Measurements from ENCODE around the gene AARS1.
"Not testable (repeated sequence)": the region's sequence is repeated elsewhere in the genome, so short reads cannot be mapped to it uniquely, and the experiment has no call there.

Gene AARS1

DNA sequence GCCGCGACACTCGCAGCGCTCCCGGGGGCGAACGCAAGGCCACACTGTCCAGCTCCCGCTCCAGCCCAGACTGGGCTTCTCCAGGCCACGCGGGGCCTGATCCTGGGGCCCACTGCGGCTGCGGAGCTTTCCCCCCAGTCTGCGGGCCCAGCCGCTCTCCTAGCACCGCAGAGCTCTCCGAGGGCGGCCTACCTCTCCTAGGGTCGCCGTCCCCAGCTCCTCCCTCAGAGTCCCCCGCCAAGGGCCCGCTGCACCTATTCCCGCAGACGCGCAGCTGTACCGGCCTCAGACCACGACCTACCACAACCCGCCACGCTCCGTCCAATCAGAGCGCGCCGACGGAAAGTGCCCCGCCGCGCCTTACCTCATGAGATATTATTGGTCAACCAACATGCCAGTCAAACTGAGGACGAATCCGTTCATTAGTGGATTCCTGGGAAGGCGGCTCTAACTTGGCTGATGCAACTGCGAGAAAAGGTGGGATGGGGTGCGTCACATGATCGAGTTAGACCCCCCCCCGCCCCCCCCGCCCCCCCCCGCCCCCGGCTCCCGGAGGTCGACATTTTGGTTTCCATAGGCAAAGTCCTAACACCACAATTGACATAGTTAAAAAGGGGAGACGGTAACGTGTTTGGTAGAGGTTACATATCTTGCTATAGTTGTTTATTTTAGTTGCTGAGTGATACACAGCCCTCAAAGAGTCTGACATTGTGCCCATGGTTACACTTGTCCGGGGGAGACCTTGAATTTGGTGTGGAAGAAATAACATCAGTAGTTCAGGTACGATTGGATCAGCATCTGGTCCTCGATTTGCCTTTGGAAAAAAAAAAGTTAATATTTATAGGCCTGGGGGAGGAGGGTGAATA lies at the start of gene AARS1:
TSS of gene AARS1 (minus strand) at position 278 of the 866 bp plus-strand sequence. CDS start 6,743 bp downstream, outside the sequence.
- DNase-seq, result peak; percentile 92

DNA sequence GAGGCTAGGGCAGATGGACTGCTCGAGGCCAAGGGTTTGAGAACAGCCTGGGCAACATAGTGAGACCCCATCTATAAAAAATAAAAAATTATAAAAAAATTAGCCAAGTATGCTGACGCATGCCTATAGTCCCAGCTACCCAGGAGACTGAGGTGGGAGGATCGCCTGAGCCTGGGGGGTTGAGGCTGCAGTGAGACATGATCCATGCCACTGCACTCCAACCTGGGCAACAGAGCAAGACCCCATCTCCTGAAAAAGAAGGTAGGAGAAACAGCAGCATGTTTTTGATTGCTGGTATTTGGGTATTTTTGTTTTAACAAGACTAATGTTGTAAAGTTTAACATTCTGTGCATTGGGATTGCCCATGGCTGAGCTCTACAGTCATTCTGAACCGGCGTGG lies 48.5 kb upstream of the AARS1 start:
- DNase-seq, result no peak

DNA sequence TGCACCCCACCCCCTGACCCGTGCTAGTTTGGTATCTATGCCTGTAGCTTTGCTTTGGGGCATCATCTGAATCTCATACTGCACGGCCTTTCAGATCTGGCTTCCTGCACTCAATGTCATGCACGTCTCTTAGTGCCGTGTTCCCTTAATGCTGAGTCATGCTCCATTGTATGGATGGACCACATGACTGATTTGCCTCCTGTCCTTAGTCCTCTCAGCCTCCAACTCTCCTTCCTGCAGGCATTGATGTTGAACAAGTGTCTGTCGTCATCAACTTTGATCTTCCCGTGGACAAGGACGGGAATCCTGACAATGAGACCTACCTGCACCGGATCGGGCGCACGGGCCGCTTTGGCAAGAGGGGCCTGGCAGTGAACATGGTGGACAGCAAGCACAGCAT lies 43.4 kb upstream of the AARS1 start:
- not testable (repeated sequence) for DNase-seq

DNA sequence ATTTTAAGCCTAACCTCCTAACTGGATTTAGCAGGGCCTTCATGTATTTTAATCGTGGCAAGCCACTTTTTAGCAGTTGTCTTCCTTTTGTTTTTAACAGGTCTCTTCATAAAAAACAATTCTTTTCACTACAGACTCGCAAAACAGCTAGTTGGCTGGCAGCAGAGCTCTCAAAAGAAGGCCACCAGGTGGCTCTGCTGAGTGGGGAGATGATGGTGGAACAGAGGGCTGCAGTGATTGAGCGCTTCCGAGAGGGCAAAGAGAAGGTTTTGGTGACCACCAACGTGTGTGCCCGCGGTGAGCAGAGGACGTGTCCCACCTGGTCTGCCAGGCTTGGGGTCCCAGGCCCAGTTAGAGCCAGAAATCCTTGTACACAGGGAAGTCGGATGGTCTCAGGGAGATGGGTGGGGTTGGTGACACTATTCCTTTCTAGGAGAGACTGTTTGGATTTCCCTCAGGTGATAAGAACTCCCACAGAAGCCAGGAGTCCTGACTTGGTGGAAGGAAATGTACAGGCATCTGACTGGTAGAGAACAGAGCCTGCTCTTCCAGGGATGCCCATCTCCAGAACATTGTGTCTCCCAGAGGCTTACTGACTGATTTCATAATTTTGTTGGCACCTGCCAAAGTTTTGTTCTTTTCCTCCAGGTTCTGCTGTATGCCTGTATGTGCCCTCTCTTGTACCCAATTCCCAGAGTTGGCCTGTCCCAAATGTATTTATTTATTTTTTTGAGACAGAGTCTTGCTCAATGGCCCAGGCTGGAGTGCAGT lies 42.5 kb upstream of the AARS1 start:
- peak; percentile 20 for DNase-seq

DNA sequence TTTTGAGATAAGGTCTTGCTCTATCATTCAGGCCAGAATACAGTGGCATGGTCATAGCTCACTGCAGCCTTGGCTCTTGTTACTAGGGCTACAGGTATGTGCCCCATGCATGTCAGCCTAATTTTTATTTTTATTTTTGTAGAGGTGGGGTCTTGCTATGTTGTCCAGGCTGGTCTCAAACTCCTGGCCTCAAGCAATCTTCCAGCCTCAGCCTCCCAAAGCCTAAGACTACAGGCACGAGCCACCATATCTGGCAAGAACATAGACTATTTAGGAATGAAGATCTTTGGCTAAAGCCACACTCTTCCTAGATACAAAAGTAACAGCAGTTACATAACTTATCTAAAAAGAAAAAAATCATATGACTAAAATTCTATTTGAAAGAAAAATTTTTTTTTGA lies 41.8 kb upstream of the AARS1 start:
- DNase-seq, result no peak

DNA sequence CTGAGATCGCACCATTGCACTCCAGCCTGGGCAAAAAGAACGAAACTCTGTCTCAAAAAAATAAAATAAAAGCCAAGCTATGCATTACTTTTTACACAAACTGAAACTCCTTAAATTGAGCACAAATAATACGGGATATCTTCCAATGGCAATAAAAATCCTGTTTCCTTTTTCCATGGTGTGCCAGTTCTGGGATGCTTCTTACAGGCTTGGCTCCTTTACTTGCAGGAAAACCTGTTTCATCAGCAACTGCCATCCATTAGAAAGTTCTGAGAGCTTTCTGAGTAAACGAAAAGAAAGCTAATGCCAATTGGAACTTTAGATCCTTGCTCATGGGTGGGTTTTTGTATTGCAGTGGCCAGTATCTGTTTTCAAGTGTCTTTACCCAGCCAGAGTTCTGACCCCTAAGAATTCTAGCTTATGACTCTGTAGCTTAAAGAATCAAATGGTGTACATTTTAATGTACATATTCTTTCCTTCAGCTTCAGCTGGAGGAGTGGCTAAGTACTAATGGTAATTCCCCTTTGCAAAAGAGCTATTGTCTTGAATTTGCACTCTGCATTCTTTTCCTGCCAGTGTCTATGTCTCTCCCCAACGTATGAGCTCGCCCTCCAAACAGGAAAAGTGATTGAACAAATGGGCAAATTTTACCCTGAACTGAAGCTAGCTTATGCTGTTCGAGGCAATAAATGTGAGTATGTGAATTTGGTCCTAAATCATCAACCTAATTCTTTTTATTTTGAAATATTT lies 35.9 kb upstream of the AARS1 start:
- DNase-seq, result no peak

DNA sequence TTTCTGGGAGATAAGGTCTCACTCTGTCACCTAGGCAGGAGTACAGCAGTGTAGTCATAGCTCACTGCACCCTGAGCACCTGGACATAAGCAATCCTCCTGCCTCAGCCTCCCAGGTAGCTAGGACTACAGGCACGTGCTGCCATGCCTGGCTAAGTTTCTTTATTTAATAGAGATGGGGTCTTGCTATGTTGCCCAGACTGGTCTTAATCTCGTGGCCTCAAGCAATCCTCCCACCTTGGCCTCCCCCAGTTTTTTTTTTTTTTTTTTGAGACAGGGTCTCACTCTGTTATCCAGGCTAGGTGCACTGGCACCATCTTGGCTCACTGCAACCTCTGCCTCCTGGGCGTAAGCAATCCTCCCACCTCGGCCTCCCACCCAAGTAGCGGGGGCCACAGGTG lies 30.8 kb upstream of the AARS1 start:
- DNase-seq, result no peak

DNA sequence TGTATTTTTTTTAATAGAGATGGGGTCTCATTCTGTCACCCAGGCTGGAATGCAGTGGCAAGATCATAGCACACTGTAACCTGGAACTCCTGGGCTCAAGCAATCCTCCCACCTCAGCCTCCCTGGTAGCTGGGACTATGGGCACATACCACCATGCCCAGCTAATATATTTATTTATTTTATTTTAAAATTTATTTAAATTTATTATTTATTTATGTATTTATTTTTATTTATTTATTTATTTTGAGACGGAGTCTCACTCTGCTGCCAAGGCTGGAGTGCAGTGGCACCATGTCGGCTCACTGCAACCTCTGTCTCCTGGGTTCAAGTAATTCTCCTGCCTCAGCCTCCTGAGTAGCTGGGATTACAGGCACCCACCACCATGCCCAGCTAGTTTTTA lies 18.4 kb upstream of the AARS1 start:
- not testable (repeated sequence) for DNase-seq

DNA sequence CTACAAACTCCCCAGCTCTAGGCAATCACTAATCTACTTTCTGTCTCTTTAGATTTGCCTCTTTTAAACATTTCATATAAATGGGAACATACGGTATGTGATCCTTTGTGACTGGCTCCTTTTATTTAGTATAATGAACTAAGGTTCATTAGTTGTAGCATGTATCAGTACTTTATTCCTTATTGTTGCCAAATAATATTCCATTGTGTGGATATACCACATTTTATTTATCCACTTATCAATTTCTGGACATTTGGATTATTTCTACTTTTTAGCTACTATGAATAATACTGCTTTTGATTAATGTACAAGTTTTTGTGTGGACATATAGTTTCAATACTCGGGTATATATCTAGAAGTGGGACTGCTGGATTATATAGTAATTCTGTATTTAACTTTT lies 17.6 kb upstream of the AARS1 start:
- no peak for DNase-seq

DNA sequence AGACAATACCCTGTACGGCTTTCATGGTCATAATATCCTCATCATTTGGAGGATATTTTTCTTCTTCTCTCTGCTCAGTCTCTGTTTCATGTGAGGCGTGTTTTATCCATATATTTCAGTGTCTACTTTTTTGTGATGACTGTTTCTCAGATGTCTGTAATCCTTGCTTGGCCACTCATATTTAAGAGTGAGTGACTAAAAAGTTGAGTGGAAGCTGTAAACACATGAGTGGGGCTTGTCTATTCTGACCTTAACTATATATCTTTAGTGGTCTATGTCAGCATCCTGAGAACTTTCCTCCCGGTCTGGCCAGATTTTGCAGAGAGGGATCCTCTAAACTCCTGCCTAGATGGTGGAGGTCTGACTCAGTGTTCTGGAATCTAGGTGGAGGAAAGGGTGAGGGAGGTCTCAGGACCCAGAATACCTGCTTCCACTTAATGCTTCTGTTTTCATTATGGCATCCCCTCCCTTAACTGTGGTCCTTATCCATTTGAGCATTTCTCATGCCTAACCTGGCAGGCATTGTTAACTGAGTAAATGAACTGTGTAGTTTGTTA lies 15.7 kb upstream of the AARS1 start:
- DNase-seq, result no peak

DNA sequence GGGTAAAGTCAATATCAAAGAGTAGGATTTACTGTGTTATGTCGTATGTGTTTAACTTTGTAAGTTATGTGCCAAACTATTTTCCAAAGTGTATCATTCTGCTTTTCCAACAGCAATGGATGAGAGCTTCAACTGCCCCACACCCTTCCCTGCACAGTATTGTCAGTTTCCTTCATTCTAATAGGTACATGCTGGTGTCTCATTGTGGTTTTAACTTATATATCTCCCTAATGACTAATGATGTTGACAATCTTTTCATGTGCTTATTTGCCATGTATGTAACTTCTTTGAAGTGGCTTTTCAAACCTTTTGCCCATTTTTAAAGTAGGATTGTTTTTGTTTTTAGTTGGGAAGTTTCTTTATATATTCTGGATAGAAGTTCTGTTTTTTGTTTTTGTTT lies 13.4 kb upstream of the AARS1 start:
- no peak for DNase-seq

DNA sequence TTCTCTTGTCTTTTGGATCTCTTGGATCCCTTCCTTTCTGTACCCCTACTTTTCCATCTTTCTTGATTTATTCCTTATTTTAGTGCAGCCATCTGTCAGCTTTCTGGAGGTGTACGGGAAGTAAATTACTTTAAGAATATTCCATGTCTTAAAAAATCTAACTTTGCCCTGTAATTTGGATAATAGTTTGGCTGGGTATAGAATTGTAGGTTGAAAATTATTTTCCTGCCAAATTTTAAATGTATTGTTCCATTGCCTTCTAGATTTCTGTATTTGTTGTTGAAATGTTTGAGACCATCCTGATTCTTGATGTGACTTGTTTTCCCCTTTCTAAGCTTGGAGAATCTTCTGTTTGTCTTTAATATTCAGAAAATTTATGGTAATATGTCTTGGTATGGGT lies 11.8 kb upstream of the AARS1 start:
- DNase-seq, result no peak

DNA sequence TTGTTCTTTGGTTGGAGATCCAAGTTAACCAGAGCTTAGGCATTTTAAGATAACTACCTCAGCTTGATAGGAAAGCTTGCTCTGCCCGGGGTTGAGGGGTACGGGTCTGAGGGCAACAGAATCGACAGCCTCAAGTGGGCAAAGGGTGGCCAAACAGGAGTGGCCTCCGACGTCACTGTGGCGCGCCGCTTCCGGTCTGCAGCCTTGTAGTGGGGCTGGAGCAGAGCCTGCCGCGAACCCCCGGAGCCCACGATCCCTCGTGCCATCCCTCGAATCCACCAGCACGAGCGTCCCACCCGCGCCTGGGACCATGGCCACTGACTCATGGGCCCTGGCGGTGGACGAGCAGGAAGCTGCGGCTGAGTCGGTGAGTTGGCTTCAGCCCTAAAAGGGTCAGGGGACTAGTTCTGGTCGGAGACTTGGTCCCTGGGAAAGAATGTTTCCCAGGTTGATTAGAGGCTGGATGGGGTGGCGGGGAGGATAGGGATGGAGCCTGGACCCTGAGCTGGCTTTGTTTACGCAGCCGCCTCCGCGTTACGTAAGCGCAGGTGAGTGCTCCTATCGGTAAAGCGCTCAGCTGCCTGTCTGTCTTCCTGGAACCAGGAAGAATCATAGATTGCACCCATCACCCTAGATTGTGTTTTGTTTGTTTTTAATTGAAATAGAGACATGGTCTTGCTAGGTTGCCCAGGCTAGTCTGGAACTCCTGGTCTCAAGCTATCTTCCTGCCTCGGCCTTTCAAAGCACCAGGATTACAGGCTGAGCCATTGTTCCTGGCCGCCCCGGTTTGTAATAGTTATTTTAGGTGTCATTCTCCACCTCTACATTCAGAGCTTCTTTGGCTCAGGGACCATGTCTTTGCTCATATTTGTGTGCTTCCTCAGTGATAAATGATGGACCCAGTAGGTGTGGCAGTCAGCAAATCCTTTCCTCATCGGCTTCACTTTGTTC lies 10.0 kb upstream of the AARS1 start, which contains the start of gene DDX19B:
TSS of gene DDX19B (plus strand) at position 199 of the 951 bp plus-strand sequence. CDS start at position 311, 112 bp downstream.
- DNase-seq, result peak; percentile 51

DNA sequence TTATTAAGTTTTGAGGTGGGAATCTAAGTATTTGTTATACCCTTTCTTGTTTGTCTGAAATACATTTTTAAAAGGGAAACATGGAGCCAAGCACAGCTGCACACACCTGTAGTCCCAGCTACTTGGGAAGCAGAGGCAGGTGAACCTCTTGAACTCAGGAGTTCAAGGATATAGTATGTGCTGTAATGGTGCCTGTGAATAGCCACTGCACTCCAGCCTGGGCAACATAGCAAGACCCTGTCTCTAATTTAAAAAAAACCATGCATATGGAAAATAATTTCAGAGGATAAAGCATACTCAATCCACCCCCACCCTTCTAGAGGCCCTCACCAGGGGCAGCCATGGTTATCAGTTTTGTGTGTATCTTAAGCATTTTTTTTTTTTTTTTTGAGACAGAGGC lies 6.3 kb upstream of the AARS1 start:
- no peak for DNase-seq

DNA sequence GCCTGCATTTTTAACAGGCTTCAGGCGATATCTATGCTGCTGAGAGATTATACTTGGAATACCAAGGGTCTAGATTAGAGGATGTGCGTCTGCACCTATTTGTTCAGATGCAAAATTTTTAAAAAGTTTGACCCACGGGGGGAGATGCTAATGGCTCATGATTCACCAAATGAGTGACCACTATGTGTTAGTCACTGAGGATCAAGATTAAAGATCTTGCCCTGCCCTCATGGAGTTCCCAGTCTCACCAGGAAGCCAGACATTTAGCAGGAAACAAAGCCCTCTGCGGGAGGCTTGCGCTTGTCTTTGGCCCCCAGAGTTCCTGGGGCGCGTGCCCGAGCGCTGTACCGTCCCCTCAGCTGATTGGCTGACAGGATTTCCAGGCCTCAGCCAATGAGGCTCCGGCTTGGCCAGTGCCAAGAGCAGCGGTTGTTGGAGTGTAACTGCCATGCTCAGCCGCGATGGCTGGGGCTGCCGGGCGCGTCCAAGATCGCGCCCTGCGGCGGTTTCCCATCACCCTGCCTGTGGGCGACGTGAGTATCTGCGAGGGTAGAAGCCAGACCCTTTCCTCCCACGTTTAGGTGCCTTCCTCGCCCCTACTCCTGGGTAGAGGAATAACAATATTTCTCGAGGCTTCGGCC lies 5.2 kb upstream of the AARS1 start:
- no peak for DNase-seq

DNA sequence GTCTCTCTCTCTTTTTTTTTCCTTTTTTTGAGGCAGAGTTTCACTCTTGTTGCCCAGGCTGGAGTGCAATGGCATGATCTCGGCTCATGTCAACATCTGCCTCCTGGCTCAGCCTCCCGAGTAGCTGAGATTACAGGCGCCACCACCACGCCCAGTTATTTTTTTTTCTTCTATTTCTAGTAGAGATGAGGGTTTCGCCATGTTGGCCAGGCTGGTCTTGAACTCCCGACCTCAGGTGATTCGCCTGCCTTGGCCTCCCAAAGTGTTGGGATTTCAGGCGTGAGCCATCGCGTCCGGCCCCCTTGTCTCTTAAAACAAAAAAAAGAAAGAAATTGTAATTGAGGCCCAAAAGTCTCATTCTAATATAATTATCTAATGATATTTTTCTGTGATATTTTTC lies 2.8 kb upstream of the AARS1 start:
- not testable (repeated sequence) for DNase-seq

DNA sequence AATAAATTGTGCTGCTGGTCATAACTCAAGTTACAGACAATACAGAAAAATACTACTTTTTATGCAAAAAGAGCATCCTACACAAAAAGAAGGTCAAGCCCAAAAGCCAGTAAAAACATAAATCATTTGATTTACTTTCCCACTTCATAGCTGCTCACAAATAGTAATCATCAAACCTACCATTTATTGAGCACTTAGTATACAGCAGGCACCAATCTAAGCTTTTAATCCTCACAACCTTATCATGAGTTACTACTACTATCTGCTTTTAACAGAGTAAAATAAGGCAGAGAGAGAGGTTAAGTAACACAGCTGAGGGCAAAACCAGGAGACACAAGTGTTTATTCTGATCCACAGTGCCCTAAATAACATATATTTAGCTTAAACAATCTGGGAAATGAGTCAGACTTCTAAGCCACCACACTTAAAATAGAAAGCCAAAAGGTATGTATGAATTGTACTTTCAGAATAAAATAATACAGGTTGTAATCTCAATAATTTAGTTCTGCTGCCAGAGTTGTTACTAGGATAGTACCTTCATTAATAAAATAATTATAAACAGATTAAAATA lies 1.7 kb upstream of the AARS1 start:
- no peak for DNase-seq

DNA sequence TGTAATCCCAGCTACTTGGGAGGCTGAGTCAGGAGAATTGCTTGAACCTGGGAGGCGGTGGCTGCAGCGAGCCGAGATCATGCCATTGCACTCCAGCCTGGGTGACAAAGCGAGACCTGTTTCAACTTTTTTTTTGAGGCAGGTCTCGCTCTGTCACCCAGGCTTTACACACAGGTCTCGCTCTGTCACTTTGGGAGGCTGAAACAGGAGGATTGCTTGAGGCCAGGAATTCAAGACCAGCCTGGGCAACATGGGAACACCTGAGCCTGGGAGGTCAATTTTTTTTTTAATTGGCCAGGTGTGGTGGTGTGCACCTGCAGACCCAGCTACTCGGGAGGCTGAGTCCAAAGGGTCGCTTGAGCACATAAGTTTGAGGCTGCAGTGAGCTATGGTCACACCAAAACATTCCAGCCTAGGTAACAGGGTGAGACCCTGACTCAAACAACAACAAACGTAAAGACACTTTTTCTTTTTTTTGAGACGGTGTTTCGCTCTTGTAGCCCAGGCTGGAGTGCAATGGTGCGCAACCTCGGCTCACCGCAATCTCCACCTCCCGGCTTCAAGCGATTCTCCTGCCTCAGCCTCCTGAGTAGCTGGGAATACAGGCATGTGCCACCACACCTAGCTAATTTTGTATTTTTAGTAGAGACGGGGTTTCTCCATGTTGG lies 1.9 kb downstream of the AARS1 start:
- not testable (repeated sequence) for DNase-seq

DNA sequence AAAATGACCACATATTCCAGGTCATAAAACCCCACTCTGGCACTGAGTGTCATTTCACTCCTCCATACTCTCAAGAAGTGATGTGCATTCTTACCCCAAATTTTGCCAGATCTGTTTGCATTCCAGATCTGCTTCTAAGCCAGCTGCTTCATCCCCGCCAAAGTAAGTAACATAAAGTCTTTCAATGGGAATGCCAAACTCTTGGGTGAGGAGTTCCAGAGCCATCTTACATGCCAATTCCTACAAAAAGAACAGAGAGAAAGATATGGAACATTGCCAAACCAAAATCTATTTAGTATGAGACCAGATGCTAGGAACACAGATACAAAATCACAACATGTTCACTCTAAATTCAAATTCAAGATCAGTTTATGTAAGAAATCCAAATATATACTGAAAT lies 12.9 kb downstream of the AARS1 start:
- DNase-seq, result no peak

DNA sequence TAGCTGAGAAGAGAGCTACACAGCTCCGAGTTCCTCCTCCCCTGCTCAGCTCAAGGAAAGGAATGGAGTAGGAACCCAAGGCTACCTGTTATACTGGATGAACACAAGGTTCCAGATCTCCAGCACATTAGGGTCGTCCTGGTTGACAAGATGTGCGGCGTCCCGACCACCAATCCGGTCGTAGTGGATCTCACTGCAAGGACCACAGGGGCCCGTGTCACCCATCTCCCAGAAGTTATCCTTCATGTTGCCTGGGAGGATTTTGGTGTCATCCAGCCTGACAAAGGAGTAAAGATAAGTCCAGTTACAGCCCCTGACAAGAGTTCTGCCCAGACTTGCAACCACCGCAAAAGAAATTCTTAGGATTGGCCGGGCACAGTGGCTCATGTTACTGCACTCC lies 17.6 kb downstream of the AARS1 start:
- DNase-seq, result no peak

Measured in activated CD8-positive, alpha-beta memory T cell treated with anti-CD3 and anti-CD28 coated beads, Interleukin-2, amount 50 U/mL, for 4 hours (primary cell).